ENCODE results near the gene FOXK1.

DNA sequence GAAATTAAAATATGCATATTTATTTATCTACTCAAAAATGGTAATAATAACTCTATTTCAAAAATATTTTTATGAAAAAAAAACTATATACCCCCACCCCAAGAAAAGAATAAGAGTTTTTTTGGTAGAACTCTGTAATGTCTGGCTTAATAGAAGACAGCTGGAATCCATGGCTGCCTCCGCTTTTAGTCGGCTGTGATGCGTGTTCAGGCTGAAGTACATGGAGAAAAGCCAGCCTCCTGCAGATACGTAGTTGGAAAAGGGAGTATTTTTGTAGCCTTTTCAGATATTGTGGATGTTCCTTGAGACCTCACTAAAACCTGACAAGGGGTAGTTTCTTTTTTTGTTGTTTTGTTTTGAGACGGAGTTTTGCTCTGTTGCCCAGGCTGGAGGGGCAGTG lies 10.0 kb downstream of the FOXK1 start:
- no peak for TF ChIP-seq TCF12 (IDR thresholded peaks at IDR 0.05)
- TF ChIP-seq TCF12 (CRISPR knock-in tag; IDR thresholded peaks at IDR 0.05): no peak
- no peak for TF ChIP-seq RAD21 (CRISPR knock-in tag; IDR thresholded peaks at IDR 0.05)
- no peak for TF ChIP-seq KDM1A (CRISPR knock-in tag; IDR thresholded peaks at IDR 0.05)
- TF ChIP-seq ZNF350 (CRISPR knock-in tag; IDR thresholded peaks at IDR 0.05; ENCODE audit: borderline replicate concordance, low read depth): no peak
- no peak for TF ChIP-seq AKAP8 (CRISPR knock-in tag; IDR thresholded peaks at IDR 0.05)

All from HepG2 (cell line).